ENCODE results near the gene S100A6.

S100A6 gene

GRCh38 chr1:153552335-153552734 is 16.5 kb upstream of the S100A6 start:
- no peak overlapping the region for H3K27ac ChIP-seq

GRCh38 chr1:153550827-153551500 is 15.2 kb upstream of the S100A6 start:
- TF ChIP-seq CTCF (conservative IDR thresholded peaks at IDR 0.05): no peak
- H3K27ac ChIP-seq: no peak overlapping the region

More at GRCh38 chr1:153552335-153552734, 16.5 kb upstream of the S100A6 start:
- TF ChIP-seq CTCF (conservative IDR thresholded peaks at IDR 0.05): no peak

GRCh38 chr1:153550398-153550758 is 14.6 kb upstream of the S100A6 start:
- no peak overlapping the region for H3K27ac ChIP-seq
- no peak for TF ChIP-seq CTCF (conservative IDR thresholded peaks at IDR 0.05)

- H3K27ac ChIP-seq: no peak overlapping the region
- TF ChIP-seq CTCF (conservative IDR thresholded peaks at IDR 0.05): no peak
Measured at GRCh38 chr1:153549741-153550397, 14.1 kb upstream of the S100A6 start.

- no peak within 1 kb of the TSS for H3K27ac ChIP-seq
- no peak for TF ChIP-seq CTCF (conservative IDR thresholded peaks at IDR 0.05)
Measured at GRCh38 chr1:153548722-153549688, 13.2 kb upstream of the S100A6 start, which contains the start of gene S100A3. S100A3 (minus strand) TSS chr1:153549258; CDS start chr1:153548485, 773 bp downstream.

- H3K27ac ChIP-seq: no peak overlapping the region
- no peak for TF ChIP-seq CTCF (conservative IDR thresholded peaks at IDR 0.05)
Measured at GRCh38 chr1:153547560-153548551, 12.1 kb upstream of the S100A6 start.
